Stimulated activated CD4-positive, alpha-beta T cell treated with anti-CD3 and anti-CD28 coated beads, Interleukin-1b, Interleukin-23, amount 100 ng/mL, for 24 hours (primary cell): ENCODE data around the gene HSDL1.

Source experiments
- DNase-seq, 4 experiments: peaks; one replicate each; pipeline ENCODE4 v3.0.0-alpha.2; 2020; ENCODE audit warnings: low read depth in 4 of 4, low spot score in 1 of 4

HSDL1 gene

GRCh38 chr16:84176192-84177053 is 31.4 kb upstream of the HSDL1 start:
- no peak for DNase-seq

DNA sequence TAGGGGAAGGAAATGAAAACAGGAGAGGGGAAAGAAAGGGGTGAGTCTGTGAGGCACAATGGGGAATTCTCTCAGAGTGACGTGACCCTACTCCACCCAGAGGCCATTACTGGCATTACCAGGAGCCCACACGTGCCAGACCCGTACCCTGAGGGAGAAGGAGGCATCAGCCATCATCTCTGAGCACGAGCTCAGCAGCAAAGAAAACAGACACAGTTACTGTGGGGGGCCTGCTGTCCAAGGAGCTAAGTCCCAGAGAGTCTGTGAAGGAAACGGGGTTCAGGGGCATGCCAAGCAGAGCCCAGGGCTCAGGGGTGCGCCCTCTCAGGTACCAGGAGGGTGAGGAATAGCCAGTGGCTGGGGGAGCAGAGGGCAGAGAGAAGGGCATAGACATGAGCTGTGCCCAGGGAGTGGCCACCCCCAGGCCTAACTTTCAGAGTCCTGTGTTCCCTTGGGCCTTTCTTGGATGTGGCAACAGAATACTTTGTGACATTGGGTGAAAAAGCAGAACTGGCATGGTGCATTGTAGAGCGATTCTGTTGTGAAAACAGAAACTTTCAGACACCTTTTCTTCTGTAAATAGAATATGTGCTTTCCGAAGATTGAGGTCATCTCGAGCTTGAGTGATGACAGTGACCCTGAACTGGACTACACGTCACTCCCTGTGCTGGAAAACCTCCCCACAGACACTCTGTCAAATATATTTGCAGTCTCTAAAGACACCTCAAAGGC is 30.5 kb upstream of the HSDL1 start:
- DNase-seq: peak in 2 of 4 experiments; percentile 59 to 60

GRCh38 chr16:84174396-84174795 is 29.4 kb upstream of the HSDL1 start:
- no peak for DNase-seq

DNA sequence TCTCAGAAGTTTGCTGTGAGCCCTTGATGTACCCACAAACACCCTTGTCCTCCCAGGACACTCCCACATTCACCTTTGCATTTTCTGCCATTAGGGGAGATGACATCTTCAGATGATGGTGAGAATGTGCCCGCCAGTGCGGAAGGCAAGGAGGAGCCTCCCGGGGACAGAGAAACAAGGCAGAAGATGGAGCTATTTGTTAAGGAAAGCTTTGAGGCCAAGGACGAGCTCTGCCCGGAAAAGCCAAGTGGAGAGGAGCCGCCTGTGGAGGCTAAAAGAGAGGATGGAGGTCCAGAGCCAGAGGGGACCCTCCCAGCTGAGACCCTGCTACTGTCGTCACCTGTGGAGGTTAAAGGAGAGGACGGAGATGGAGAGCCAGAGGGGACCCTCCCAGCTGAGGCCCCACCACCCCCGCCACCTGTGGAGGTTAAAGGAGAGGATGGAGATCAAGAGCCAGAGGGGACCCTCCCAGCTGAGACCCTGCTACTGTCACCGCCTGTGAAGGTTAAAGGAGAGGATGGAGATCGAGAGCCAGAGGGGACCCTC is 24.9 kb upstream of the HSDL1 start:
- no peak for DNase-seq

DNA sequence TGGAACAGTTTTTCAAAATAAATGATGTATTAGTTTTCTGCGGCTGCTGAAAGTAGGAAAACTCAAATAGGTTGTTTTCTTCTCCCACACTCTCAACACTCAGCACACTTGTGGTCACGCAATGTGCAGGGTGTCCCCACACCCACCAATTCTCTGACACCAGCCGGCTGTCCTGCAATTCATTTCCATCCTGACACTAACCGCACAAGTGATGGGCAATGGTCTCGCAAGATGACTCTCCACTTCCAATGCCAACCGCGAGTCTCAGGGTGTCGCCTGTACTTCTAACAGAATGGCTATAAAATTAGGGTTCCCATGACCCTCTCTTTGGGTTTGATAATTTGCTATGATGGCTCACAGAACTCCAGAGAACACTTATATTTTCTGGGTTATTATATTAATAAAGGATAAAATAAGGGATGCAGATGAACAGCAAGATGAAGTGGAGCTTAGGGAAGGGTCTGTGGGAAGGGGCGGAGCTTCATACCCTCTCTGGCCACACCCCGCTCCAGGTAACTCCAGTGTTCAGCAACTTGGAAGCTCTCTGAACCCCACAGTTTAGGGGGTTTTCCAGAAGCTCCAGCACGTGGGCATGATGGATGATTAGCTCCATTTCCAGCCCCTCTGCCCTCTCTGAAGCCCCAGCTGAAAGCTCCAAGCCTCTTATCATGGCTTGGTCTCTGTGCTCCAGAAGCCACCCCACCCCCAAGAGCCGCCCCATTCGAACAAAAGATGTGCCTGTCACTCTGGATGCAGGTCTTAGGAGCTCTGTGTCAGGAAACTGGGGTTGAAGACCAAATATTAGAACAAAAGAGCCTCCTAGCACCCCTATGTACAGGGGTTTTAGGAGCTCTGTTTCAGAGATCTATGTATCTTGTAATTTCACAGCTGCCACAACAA is 22.1 kb upstream of the HSDL1 start:
- no peak for DNase-seq

DNA sequence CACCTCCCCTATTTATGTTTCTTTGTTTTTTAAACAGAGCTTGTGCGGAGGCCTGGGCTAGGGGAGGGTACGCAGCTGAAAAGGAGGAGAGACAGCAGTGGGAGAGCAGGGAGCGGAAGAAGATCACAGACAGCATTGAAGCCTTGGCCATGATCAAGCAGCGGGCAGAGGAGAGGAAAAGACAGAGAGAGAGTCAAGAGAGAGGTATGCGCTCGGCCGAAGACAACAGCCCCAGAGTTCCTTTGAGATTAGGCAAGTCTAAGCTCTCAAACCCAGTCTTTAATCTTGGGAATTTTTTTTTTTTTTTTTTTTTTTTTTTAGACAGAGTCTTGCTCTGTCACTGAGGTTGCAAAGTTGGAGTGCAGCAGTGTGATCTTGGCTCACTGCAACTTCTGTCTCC is 20.8 kb upstream of the HSDL1 start:
- DNase-seq: no peak

DNA sequence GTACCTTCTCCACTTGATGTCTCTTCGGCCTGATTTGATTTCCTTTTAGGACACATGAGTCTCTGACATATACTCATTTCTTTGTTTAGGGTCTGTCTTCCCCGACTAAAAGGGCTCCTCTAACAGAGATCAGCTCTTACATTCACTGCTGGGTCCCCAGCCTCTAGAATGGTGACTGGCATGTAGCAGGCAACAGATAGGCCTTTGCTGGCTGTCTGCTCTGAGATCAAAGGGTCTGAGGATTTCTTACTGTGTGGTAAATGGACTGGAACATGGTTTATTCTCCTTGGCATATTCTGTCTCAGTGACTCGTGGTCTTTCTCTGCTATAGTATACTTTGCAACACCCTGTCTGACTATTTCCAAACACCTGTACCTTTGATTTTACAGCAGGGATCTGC is 16.8 kb upstream of the HSDL1 start:
- DNase-seq: no peak

GRCh38 chr16:84161037-84161436 is 16.1 kb upstream of the HSDL1 start:
- no peak for DNase-seq

DNA sequence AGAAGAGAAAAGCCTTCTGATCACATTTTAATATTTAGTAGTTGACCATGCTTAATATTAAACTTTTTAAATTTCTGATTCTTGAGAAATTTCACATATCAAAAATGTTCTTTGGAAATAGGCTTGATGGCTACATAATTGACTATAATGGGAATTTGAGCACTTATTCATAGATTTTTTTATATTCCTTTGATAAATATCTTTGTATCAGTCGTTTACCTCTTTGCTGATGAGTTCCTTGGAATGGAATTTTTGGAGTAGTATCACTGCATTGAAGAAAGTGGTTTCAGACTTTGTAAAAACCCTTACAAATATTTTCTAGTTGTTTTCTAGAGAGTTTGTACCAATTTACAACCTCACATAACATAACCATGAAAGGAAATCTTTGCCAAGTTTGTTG is 14.8 kb upstream of the HSDL1 start:
- DNase-seq: no peak

DNA sequence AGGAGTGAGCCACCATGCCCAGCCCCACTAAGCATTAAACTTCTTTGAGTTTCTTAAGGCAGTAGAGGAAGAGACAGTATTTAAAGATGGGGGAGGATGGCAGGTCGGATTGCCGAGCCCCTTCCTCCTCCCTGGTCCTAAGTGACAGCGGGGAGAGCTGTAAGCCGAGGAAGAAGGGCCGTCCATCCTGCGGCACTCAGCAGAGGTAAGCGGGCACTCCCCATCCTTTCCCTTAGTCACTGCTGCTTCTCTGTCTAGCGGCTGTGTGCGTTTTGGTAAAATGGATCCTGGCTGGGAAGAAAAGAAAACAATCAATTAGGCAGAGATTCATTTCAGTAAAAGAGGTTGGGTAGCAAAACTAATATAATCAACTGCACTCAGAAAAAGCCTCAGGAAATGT is 14.0 kb upstream of the HSDL1 start:
- no peak for DNase-seq

- DNase-seq: no peak
Measured at GRCh38 chr16:84156342-84156784, 11.4 kb upstream of the HSDL1 start.

- DNase-seq: no peak
Measured at GRCh38 chr16:84155771-84156170, 10.8 kb upstream of the HSDL1 start.

DNA sequence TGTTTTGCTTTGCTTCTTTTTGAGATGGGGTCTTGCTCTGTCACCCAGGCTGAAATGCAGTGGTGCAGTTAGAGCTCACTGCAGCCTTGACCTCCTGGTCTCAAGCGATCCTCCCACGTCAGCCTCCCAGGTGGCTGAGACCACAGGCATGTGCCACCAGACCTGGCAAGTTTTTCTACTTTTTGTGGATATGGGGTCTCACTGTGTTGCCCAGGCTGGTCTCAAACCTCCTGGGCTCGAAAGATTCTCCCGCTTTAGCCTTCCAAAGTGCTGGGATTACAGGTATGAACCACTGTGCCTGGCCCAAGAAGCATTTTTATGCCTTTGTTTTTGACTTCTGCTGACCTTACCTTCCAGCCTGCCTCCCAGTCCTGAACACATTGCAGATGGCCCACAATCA is 10.2 kb upstream of the HSDL1 start:
- DNase-seq: no peak

GRCh38 chr16:84153660-84154214 is 8.8 kb upstream of the HSDL1 start:
- no peak for DNase-seq

GRCh38 chr16:84150926-84151325 is 5.9 kb upstream of the HSDL1 start:
- DNase-seq: no peak

DNA sequence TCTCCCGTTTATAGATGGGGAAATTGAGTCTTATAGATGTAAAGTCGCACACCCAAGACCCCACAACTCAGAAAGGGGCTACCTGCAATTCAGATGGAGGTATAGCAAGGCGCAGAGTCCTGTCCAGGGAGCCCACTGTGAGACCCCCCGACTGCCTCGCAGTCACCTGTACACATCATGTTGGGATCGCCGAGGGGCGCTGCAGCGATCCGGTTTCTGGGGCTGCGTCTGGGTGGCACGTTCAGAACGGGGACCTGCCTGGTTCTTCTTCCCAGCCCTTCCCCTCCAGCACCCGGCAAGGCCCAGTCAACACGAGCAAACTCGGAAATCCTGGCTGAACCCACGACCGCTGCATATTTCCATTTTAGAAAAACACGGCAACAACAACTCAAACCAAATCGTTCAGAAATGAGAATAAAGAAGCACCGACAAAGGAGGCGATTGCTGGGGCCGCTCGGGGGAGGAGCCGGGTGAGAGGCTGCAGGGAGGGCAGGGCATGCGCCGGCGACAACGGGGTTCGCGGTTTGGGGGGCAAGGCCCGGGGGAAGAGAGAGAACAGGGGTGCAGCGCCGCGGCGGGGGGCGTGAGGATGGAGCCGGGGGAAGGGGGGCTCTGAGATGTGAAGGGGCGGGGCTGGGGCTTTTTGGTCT is 643 bp downstream of the HSDL1 start:
- peak in 3 of 4 experiments; percentile 13 to 24 (median 15) for DNase-seq

DNA sequence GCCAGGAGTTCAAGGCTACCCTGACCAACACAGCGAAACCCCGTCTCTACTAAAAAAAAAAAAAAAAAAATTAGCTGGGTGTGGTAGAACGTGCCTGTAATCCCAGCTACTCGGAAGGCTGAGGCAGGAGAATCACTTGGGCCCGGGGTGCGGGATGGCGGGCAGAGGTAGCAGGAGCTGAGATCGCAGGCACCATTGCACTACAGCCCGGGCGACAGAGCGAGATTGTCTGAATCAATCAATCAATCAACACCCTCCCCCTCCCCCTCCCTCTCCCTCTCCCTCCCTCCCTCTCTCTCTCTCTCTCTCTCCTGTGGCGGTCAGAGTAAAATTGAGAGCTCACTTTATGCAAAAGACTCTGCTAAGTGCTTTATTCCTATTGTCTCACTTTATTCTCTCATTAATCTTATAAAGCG is 1.2 kb downstream of the HSDL1 start:
- DNase-seq: no peak

- no peak for DNase-seq
Measured at GRCh38 chr16:84143081-84143480, 1.9 kb downstream of the HSDL1 start.

GRCh38 chr16:84141143-84141670 is 3.8 kb downstream of the HSDL1 start:
- no peak for DNase-seq
